Activated B cell treated with CpG ODN at 0.5 μM for 24 hours (primary cell): ENCODE results near the gene PSMB8. TPM values are rescaled to one million over a fixed set of nuclear protein-coding genes. Genes with fewer than 3 reads are reported as not detected.

Experiments used
- ATAC-seq: fragments of 200-7000 bp; cut with Tn5 transposase; one replicate; pipeline ENCODE4 v1.10.0; 2021; ENCODE audit warnings: low read depth, mild to moderate bottlenecking, moderate library complexity
- CTCF ChIA-PET: fragments of 350-600 bp; sonication (Branson Sonifier 250); formaldehyde crosslinking; loops from one replicate; lab custom pipeline; 2021; ENCODE audit warnings: antibody characterized with exemption; lab: Charles Lee
- POLR2A ChIA-PET: fragments of 350-600 bp; sonication (Branson Sonifier 250); formaldehyde crosslinking; loops from one replicate; lab custom pipeline; 2021; ENCODE audit warnings: antibody characterized with exemption; lab: Charles Lee
- DNase-seq: peaks from one replicate; pipeline ENCODE4 v3.0.0; 2022
- H3K27ac Mint-ChIP-seq: one replicate; pipeline ENCODE4 v1.8.0; 2020; ENCODE audit warnings: mixed read lengths
- H3K27me3 Mint-ChIP-seq: one replicate; pipeline ENCODE4 v1.8.0; 2021; ENCODE audit warnings: mixed read lengths
- H3K36me3 Mint-ChIP-seq: one replicate; pipeline ENCODE4 v1.8.0; 2021; ENCODE audit warnings: low read depth, mixed read lengths
- H3K4me1 Mint-ChIP-seq: one replicate; pipeline ENCODE4 v1.8.0; 2021; ENCODE audit warnings: mixed read lengths
- H3K4me3 Mint-ChIP-seq: one replicate; pipeline ENCODE4 v1.8.0; 2020; ENCODE audit warnings: mild to moderate bottlenecking, mixed read lengths
- H3K9me3 Mint-ChIP-seq: one replicate; pipeline ENCODE4 v1.8.0; 2020; ENCODE audit warnings: mixed read lengths
- intact Hi-C: fragments of 100-400 bp; cut with micrococcal nuclease; formaldehyde crosslinking; loops from one replicate; pipeline ENCODE4 v1.15.1; 2024
- total RNA-seq: library from RNA; stranded (reverse); gene quantifications from 2 replicates; pipeline ENCODE4 v1.2.3, GENCODE V29; 2022
- TF ChIP-seq, protein P1 (sequence below): fragments of 200-600 bp; IDR thresholded peaks from one replicate; pipeline ENCODE4 v1.8.0; 2022; ENCODE audit warnings: antibody characterized with exemption, mild to moderate bottlenecking

Gene PSMB8
- total RNA-seq, 1 donor from 2014 or later: 182 TPM

DNA sequence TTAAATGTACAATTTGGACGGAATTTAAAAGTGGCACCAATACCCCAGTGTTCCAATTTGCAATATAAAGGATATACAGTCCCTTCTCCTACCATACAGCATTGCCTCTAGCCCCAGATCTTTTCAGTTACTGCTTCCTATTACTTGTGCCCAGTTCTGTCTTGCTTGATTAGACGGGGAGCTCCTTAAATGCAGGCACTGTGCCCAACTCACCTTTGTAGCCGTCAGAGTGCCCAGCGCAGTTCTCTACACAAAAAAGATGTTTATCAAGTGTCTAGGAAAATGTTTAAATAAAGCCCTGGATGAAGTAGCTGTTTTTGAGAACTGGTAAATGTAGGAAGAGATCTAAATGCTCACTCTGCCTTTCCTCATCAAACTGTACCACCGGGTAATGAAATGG is 12.9 kb downstream of the PSMB8 start:
- H3K4me3 Mint-ChIP-seq: no peak overlapping the region
- H3K27ac Mint-ChIP-seq: no peak overlapping the region
- peaks cover 46% of the 10 kb centered on the region for H3K4me1 Mint-ChIP-seq
- peaks cover 96% of the 10 kb centered on the region for H3K36me3 Mint-ChIP-seq
- TF ChIP-seq, protein P1, sequence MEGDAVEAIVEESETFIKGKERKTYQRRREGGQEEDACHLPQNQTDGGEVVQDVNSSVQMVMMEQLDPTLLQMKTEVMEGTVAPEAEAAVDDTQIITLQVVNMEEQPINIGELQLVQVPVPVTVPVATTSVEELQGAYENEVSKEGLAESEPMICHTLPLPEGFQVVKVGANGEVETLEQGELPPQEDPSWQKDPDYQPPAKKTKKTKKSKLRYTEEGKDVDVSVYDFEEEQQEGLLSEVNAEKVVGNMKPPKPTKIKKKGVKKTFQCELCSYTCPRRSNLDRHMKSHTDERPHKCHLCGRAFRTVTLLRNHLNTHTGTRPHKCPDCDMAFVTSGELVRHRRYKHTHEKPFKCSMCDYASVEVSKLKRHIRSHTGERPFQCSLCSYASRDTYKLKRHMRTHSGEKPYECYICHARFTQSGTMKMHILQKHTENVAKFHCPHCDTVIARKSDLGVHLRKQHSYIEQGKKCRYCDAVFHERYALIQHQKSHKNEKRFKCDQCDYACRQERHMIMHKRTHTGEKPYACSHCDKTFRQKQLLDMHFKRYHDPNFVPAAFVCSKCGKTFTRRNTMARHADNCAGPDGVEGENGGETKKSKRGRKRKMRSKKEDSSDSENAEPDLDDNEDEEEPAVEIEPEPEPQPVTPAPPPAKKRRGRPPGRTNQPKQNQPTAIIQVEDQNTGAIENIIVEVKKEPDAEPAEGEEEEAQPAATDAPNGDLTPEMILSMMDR: no peak
- intact Hi-C loops: no loop called here
- H3K27me3 Mint-ChIP-seq: no peaks in the 10 kb centered on the region
- DNase-seq: no peak
- no peaks in the 10 kb centered on the region for H3K9me3 Mint-ChIP-seq
- CTCF ChIA-PET: interaction anchor here (1.3 kb wide), 1 partner anchor 37 kb away, joined by 5 read pairs; no protein-coding TSS in a partner anchor
- POLR2A ChIA-PET: interaction anchor here (1.0 kb wide), 2 partner anchors 9 to 14 kb away, joined by 3 to 4 read pairs; no protein-coding TSS in a partner anchor
- no peak for ATAC-seq

DNA sequence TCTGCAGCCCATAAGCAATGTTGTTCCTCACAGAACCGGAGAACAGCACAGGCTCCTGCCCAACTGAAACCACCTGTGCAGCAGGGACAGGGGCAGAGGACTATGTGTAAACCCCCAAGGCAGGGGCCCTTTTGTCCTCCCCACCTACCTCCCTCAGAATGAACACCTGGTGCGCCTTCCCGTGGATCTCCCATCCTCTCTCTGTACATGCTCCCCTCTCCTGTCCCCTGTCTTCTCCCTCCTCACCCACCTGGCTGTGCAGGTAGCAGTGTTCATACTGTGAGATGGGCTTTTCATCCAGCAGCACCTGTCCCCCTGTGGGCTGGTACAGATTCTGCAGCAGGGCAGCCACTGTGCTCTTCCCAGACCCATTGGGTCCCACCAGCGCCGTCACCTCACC is 13.8 kb downstream of the PSMB8 start:
- no peak for DNase-seq
- no peak for ATAC-seq
- POLR2A ChIA-PET: interaction anchor here (1.0 to 4.8 kb wide), 2 partner anchors 8 to 15 kb away, joined by 4 to 27 read pairs; partner anchors contain the start of gene TAP2
- intact Hi-C loops: no loop called here
- Mint-ChIP-seq H3K4me1 (peaks cover 37% of the 10 kb centered on the region), H3K27ac (no peak overlapping the region), H3K9me3 (no peaks in the 10 kb centered on the region), H3K36me3 (peaks cover 87% of the 10 kb centered on the region), H3K4me3 (no peak overlapping the region), H3K27me3 (no peaks in the 10 kb centered on the region)
- CTCF ChIA-PET: interaction anchor here (5.3 kb wide), 1 partner anchor 9 kb away, joined by 44 read pairs; the partner anchor contains the start of gene TAP2
- TF ChIP-seq, protein P1: no peak

DNA sequence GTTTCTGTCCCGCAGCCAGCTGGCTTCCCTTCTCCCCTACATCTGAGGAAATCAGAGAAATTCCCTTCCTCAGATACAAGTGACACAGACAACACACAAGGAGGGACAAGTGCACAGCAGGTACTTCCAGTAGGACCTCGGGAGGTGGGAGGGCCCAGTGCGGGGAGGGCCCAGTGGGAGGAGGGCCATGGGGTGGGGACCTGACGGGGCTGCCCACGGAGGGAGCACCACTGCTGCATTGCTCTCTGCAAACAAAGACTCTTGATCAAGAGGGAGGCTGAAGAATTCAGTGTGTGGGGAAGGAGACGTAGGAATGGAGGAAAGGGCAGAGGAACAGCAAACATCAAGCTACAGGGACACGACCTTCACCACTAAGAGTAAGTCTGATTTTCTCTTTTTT is 14.4 kb downstream of the PSMB8 start:
- Mint-ChIP-seq H3K4me3 (no peak overlapping the region), H3K27ac (no peak overlapping the region), H3K36me3 (peaks cover 82% of the 10 kb centered on the region), H3K27me3 (no peaks in the 10 kb centered on the region), H3K9me3 (no peaks in the 10 kb centered on the region), H3K4me1 (peaks cover 33% of the 10 kb centered on the region)
- TF ChIP-seq, protein P1: no peak
- ChIA-PET POLR2A (interaction anchor here (1.0 to 4.8 kb wide), 2 partner anchors 9 to 16 kb away, joined by 4 to 27 read pairs; partner anchors contain the start of gene TAP2), CTCF (interaction anchor here (5.3 kb wide), 1 partner anchor 10 kb away, joined by 44 read pairs; the partner anchor contains the start of gene TAP2)
- intact Hi-C loops: no loop called here
- no peak for DNase-seq
- ATAC-seq: no peak

DNA sequence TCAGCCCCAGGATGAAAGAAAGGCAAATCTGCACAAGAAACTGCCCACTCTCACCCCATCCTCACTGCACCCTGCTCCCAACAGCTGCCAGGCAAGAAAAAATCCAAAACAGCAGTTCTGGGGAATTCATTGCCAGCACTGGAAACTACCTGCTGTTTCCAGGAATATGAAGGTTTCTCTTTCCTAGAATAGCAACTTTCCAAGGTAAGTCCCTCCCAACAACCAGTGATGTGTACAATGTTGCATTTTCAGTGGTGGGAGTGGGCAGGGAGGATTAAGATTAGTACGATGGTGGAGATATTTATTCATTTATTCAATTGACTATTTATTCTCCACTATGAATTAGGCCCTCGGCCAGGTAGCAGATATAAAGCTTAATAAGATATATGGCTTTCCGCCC is 16.8 kb downstream of the PSMB8 start:
- ATAC-seq (no peak), DNase-seq (no peak)
- no peaks in the 10 kb centered on the region for H3K27me3 Mint-ChIP-seq
- H3K4me1 Mint-ChIP-seq: peaks cover 13% of the 10 kb centered on the region
- ChIA-PET POLR2A (interaction anchor here (0.5 to 4.8 kb wide), 6 partner anchors 11 to 979 kb away, joined by 3 to 27 read pairs (median 8); partner anchors contain the start of genes PSMB9, TAP1 and TAP2), CTCF (interaction anchor here (0.7 to 5.3 kb wide), 7 partner anchors 12 to 158 kb away, joined by 3 to 44 read pairs (median 8); partner anchors contain the start of genes PSMB9, TAP1 and TAP2)
- no peak overlapping the region for H3K4me3 Mint-ChIP-seq
- intact Hi-C loops: no loop called here
- H3K36me3 Mint-ChIP-seq: peaks cover 57% of the 10 kb centered on the region
- H3K9me3 Mint-ChIP-seq: no peaks in the 10 kb centered on the region
- no peak overlapping the region for H3K27ac Mint-ChIP-seq
- TF ChIP-seq, protein P1: no peak

DNA sequence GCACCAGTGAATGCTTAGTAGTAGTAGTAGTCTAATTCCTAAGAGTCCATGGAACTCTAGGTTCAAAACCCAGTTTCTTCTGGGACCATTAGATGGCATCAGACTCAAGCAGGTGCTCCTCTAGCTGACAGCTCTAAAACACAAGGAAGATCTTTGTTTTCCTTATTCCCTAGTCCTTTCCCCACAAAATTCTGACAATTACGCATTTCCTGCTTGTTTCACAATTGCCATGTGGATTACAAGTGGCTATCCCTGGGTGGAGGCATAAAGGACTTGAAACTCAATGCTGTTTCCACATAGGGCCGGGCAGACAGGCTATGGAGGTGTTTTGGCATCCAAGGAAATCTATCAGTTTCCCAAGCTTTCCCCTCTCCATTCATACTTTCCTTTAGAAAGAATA is 17.9 kb downstream of the PSMB8 start:
- POLR2A ChIA-PET: interaction anchor here (1.1 to 4.8 kb wide), 3 partner anchors 12 to 154 kb away, joined by 3 to 27 read pairs (median 11); partner anchors contain the start of gene TAP2
- TF ChIP-seq, protein P1: no peak
- peaks cover 46% of the 10 kb centered on the region for H3K36me3 Mint-ChIP-seq
- intact Hi-C loops: loop anchor here (1.0 kb wide), 1 partner anchor 12 kb away; the partner anchor contains the start of gene TAP2
- peaks cover 17% of the 10 kb centered on the region for H3K4me1 Mint-ChIP-seq
- no peak overlapping the region for H3K27ac Mint-ChIP-seq
- ATAC-seq (no peak), DNase-seq (no peak)
- H3K9me3 Mint-ChIP-seq: no peaks in the 10 kb centered on the region
- no peaks in the 10 kb centered on the region for H3K27me3 Mint-ChIP-seq
- CTCF ChIA-PET: interaction anchor here (1.3 to 5.3 kb wide), 6 partner anchors 13 to 159 kb away, joined by 3 to 44 read pairs (median 9); partner anchors contain the start of genes PSMB9, TAP1 and TAP2
- no peak overlapping the region for H3K4me3 Mint-ChIP-seq
